Skeletal muscle satellite cell (primary cell): ENCODE measurements around the gene CHMP1A.

Source experiments
- H3K27me3 ChIP-seq: 2 replicates; pipeline ENCODE4 v1.7.0; 2013; ENCODE audit warnings: low read length; ENCODE audit not compliant: control insufficient read depth, insufficient read depth
- H3K36me3 ChIP-seq: 2 replicates; pipeline ENCODE4 v1.7.0; 2013; ENCODE audit warnings: mild to moderate bottlenecking, control low read depth, low read length; ENCODE audit not compliant: insufficient read depth
- H3K4me1 ChIP-seq: 2 replicates; pipeline ENCODE4 v1.7.0; 2013; ENCODE audit warnings: low read length; ENCODE audit not compliant: control insufficient read depth, insufficient read depth
- H3K4me2 ChIP-seq: 2 replicates; pipeline ENCODE4 v1.7.0; 2013; ENCODE audit warnings: mild to moderate bottlenecking, low read length
- H3K4me3 ChIP-seq: 2 replicates; pipeline ENCODE4 v1.7.0; 2013; ENCODE audit warnings: low read length
- H3K9ac ChIP-seq: 2 replicates; pipeline ENCODE4 v1.7.0; 2013; ENCODE audit warnings: mild to moderate bottlenecking, low read depth, low read length, moderate library complexity
- H3K9me3 ChIP-seq: replicated peaks from 2 replicates; pipeline ENCODE4 v1.7.0; 2013; ENCODE audit warnings: mild to moderate bottlenecking, control low read depth, low read length

The CHMP1A gene

DNA sequence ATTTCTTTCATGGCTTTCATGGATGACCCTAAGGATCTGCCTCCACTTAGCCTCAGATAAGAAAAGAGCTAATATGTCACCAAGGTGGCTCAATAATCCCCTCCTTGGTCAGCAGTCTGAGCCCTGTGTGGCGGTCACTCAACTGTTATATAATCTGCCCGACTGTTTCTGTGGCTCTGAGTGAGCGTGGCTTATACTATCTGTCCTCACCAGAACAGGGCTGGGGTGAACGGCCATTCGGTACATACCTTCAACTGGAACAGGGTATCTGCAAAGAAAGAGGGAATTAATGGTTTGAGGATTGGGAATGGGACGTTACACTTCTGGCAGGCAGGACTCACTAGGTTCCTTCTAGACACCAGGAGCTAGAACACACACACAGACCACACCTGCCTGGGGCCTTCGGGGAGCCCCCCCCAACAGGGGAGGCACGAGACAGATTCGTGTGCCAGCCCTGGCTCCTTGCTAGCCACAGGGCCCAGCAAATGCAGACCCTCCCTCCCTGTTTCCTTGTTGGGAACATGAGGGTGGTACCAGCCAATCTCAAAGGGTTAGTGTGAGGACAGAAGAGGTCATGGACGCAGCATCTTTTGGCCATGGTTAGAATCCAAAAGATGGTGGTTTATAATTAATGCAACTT, 3.7 kb downstream of the CHMP1A start:
- peaks cover 11% of the 10 kb centered on the region for H3K36me3 ChIP-seq

GRCh38 chr16:89651584-89651983, 5.9 kb downstream of the CHMP1A start:
- Histone ChIP-seq H3K4me3 (no peak overlapping the region), H3K27me3 (no peaks in the 10 kb centered on the region), H3K4me1 (peaks cover 3% of the 10 kb centered on the region), H3K9ac (no peak overlapping the region), H3K9me3 (no peaks in the 10 kb centered on the region), H3K4me2 (no peak overlapping the region), H3K36me3 (peaks cover 21% of the 10 kb centered on the region)

More for the DNA sequence above, 3.7 kb downstream of the CHMP1A start:
- Histone ChIP-seq H3K9ac (no peak overlapping the region), H3K4me1 (peaks cover 8% of the 10 kb centered on the region), H3K4me3 (no peak overlapping the region), H3K4me2 (no peak overlapping the region), H3K9me3 (no peaks in the 10 kb centered on the region), H3K27me3 (no peaks in the 10 kb centered on the region)

DNA sequence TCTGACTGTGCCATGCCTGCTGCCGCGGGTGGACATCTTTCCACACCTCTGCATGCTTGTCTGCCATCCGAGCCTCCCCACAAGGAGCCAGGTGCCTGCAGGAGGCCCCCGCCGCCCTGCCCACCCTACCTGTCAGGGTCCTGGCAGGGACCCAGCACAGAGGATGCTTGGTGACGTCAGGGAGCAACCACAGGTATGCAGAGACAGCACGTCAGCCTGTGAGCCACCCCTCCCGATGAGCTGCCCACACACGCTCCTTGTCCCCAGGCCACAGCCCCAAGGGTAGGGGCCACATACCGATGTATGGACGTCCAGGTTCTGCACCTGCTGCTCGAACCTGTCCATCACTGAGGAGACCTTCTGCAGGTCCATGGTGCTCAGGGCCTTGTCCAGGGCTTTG, 10.6 kb downstream of the CHMP1A start:
- no peak overlapping the region for H3K9ac ChIP-seq
- no peaks in the 10 kb centered on the region for H3K27me3 ChIP-seq
- H3K4me2 ChIP-seq = no peak overlapping the region
- no peaks in the 10 kb centered on the region for H3K9me3 ChIP-seq
- no peak overlapping the region for H3K4me3 ChIP-seq
- no peaks in the 10 kb centered on the region for H3K4me1 ChIP-seq
- H3K36me3 ChIP-seq = peaks cover 39% of the 10 kb centered on the region

DNA sequence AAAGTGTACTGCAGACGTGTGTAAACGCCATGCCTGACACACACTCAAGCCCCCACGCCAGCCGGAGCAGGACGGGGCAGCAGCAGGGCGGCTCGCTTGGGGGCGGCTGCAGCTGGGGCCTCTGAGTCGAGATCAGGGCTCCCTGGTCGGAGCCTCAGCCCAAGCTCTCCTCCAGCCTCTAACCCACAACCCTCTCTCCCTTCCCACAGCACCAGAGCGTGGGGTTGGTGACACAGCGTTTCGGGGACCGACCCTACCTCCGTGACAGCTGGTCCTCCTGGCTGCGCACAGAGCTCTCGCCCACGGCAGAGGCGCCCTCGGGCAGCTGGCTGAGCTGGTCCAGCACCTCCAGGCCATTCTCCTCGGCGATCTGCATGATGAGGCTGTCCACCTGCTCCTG, 11.2 kb downstream of the CHMP1A start:
- Histone ChIP-seq H3K4me2 (no peak overlapping the region), H3K36me3 (peaks cover 34% of the 10 kb centered on the region), H3K4me1 (no peaks in the 10 kb centered on the region), H3K4me3 (no peak overlapping the region), H3K9me3 (no peaks in the 10 kb centered on the region), H3K9ac (no peak overlapping the region), H3K27me3 (no peaks in the 10 kb centered on the region)

GRCh38 chr16:89645122-89645521, 12.4 kb downstream of the CHMP1A start:
- Histone ChIP-seq H3K27me3 (no peaks in the 10 kb centered on the region), H3K9me3 (no peaks in the 10 kb centered on the region), H3K4me3 (no peak overlapping the region), H3K9ac (no peak overlapping the region), H3K36me3 (peaks cover 34% of the 10 kb centered on the region), H3K4me2 (no peak overlapping the region), H3K4me1 (peaks cover 7% of the 10 kb centered on the region)

GRCh38 chr16:89643769-89644300, 13.7 kb downstream of the CHMP1A start:
- Histone ChIP-seq H3K9me3 (no peaks in the 10 kb centered on the region), H3K4me3 (no peak overlapping the region), H3K4me1 (peaks cover 7% of the 10 kb centered on the region), H3K9ac (no peak overlapping the region), H3K4me2 (no peak overlapping the region), H3K36me3 (peaks cover 34% of the 10 kb centered on the region), H3K27me3 (no peaks in the 10 kb centered on the region)

DNA sequence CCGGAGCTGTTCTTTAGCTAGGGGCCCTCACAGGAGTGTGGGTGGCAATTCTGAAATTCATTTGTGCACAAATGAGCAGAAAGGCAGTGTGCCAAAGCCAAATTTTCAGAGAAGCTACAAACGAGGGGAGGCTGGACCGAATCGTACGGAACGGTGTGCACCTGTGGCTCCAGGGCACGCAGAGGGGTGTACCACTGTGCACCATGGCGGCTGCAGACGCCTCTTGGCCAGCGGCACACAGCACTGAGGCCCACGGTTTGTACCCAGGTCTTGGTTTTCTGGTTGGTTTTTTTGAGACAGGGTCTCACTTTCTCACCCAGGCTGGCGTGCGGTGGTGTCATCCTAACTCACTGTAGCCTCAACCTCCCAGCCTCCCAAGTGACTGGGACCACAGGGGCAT, 14.9 kb downstream of the CHMP1A start:
- Histone ChIP-seq H3K4me3 (no peak overlapping the region), H3K4me1 (peaks cover 7% of the 10 kb centered on the region), H3K4me2 (no peak overlapping the region), H3K27me3 (no peaks in the 10 kb centered on the region), H3K9ac (no peak overlapping the region), H3K9me3 (no peaks in the 10 kb centered on the region), H3K36me3 (peaks cover 30% of the 10 kb centered on the region)

DNA sequence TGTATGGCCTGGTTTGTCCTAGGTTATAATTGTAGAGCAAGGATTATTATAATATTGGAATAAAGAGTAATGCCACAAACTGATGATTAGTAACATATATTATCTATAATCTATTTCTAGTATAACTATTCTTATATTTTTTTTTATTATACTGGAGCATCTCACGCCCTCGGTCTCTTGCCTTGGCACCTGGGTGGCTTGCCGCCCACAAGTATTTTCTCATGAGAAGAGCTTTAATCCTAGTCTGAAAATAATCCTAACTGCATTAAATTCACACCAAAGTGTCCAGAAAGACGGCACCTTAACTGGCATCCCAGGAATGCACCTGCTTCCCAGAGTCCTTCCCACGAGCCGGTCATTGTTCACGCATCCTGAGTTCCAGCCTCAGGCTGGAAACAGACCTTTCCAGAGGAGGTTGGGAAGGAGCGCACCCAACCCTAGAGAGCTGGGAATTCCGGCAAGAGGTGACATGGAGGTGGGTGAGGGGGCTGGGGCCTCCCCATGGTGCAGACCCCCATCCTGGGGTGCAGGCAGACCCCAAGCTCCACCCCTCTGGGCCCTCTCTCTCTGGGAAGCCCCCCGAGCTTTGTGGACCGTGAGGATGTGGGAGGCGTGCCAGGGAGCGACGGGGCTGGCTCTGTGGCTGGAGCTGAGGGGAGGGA, 15.9 kb downstream of the CHMP1A start:
- no peak overlapping the region for H3K4me3 ChIP-seq
- H3K27me3 ChIP-seq = no peaks in the 10 kb centered on the region
- peak overlapping the region; percentile 79 for H3K4me2 ChIP-seq
- H3K36me3 ChIP-seq = peaks cover 24% of the 10 kb centered on the region
- no peak overlapping the region for H3K9ac ChIP-seq
- no peaks in the 10 kb centered on the region for H3K9me3 ChIP-seq
- H3K4me1 ChIP-seq = peaks cover 7% of the 10 kb centered on the region

GRCh38 chr16:89639385-89639784, 18.1 kb downstream of the CHMP1A start:
- Histone ChIP-seq H3K9ac (no peak overlapping the region), H3K4me1 (peaks cover 7% of the 10 kb centered on the region), H3K4me2 (no peak overlapping the region), H3K4me3 (no peak overlapping the region), H3K9me3 (no peaks in the 10 kb centered on the region), H3K27me3 (peaks cover 3% of the 10 kb centered on the region), H3K36me3 (peaks cover 5% of the 10 kb centered on the region)

DNA sequence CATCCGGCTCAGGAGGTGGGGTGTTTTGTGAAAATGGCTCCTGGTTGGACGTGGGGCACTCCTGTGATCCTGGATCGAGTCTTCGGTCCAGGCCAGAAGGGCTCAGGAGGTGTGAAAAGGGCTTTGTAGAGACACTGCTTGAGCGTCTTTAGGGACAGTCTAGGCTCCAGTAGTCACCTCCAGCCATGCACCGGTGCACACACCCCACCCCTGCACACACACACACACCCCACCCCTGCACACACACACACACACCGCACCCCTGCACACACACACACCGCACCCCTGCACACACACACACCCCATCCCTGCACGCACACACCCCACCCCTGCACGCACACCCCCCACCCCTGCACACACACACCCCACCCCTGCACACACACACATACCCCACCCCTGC, 19.1 kb downstream of the CHMP1A start:
- Histone ChIP-seq H3K9me3 (no peaks in the 10 kb centered on the region), H3K4me1 (peaks cover 11% of the 10 kb centered on the region), H3K27me3 (peaks cover 3% of the 10 kb centered on the region)

DNA sequence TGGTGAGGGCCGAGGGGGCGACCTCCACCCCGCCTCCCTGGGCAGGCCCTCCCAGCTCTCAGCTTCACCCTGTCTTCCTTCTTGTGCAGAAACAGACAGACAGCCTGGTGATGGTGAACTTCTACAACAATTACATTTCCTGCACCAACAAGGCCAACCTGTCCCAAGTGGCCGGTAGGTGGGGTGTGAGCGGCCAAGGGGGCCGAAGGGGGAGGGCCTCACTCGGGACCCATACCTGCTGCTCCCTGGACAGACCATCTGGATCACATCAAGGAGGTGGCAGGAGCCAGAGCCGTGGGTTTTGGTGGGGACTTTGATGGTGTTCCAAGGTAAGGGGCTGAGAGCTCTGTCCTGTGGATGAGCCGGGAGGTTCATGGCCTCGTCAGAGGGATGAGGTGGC, 20.1 kb downstream of the CHMP1A start:
- no peak overlapping the region for H3K9ac ChIP-seq
- H3K27me3 ChIP-seq = peaks cover 3% of the 10 kb centered on the region
- no peaks in the 10 kb centered on the region for H3K36me3 ChIP-seq
- H3K4me2 ChIP-seq = no peak overlapping the region
- H3K9me3 ChIP-seq = no peaks in the 10 kb centered on the region
- peaks cover 22% of the 10 kb centered on the region for H3K4me1 ChIP-seq
- H3K4me3 ChIP-seq = no peak overlapping the region

More for the DNA sequence above, 19.1 kb downstream of the CHMP1A start:
- H3K36me3 ChIP-seq = no peaks in the 10 kb centered on the region
- H3K4me3 ChIP-seq = no peak overlapping the region
- H3K4me2 ChIP-seq = no peak overlapping the region
- H3K9ac ChIP-seq = no peak overlapping the region

DNA sequence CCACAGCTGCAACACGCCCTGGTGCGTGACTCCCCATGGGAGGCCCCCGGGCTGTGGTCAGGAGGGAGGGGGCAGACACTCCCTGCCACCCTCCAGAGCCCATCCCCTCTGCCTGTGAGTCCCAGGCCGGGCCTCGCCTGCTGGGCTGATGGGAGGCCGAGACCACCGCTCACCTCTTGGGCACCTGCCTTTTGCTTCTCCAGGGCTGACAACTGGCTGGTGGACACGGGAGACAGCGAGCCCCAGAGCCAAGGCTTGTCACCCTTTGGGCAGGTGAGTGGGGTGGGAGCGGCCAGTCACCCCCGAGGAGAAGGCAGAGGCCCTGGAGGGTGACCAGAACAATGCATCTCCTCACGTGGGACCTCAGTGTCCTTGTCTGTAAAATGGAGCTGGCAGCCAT, 20.8 kb downstream of the CHMP1A start:
- H3K36me3 ChIP-seq = no peaks in the 10 kb centered on the region
- H3K4me1 ChIP-seq = peaks cover 25% of the 10 kb centered on the region
- peaks cover 3% of the 10 kb centered on the region for H3K27me3 ChIP-seq
- H3K9me3 ChIP-seq = no peaks in the 10 kb centered on the region
- H3K9ac ChIP-seq = no peak overlapping the region
- H3K4me3 ChIP-seq = no peak overlapping the region
- no peak overlapping the region for H3K4me2 ChIP-seq
